Neuronal stem cell (in vitro differentiated cells): ENCODE measurements around the gene LOXL3.

Experiments used
- DNase-seq: peaks from one replicate; pipeline ENCODE4 v3.0.0-alpha.2; 2013; ENCODE audit warnings: low spot score
- H2AFZ ChIP-seq: one replicate; pipeline ENCODE4 v1.6.1; 2013; ENCODE audit warnings: mild to moderate bottlenecking, low read length, inconsistent platforms
- H2AK5ac ChIP-seq: 2 replicates; pipeline ENCODE4 v1.6.1; 2013; ENCODE audit warnings: low read depth, mild to moderate bottlenecking, inconsistent platforms, low read length, moderate library complexity, mixed read lengths
- H2BK120ac ChIP-seq: 2 replicates; pipeline ENCODE4 v1.6.1; 2013; ENCODE audit warnings: low read depth, mild to moderate bottlenecking, inconsistent platforms, low read length, moderate library complexity, mixed read lengths
- H2BK12ac ChIP-seq: one replicate; pipeline ENCODE4 v1.6.1; 2013; ENCODE audit warnings: low read length, inconsistent platforms
- H2BK15ac ChIP-seq: 2 replicates; pipeline ENCODE4 v1.6.1; 2013; ENCODE audit warnings: mild to moderate bottlenecking, low read length, inconsistent platforms, mixed read lengths
- H2BK5ac ChIP-seq: one replicate; pipeline ENCODE4 v1.6.1; 2013; ENCODE audit warnings: inconsistent platforms, mild to moderate bottlenecking, low read length, moderate library complexity
- H3K14ac ChIP-seq: one replicate; pipeline ENCODE4 v1.6.1; 2013; ENCODE audit warnings: low read length, inconsistent platforms
- H3K18ac ChIP-seq: 2 replicates; pipeline ENCODE4 v1.6.1; 2013; ENCODE audit warnings: low read length, inconsistent platforms
- H3K23ac ChIP-seq: 2 replicates; pipeline ENCODE4 v1.6.1; 2013; ENCODE audit warnings: low read depth, mild to moderate bottlenecking, mixed read lengths, low read length, inconsistent platforms; ENCODE audit not compliant: poor library complexity
- H3K27ac ChIP-seq: replicated peaks from 3 replicates; pipeline ENCODE4 v1.5.1; 2013; ENCODE audit warnings: low read length, inconsistent platforms
- H3K27me3 ChIP-seq, 3 experiments: 2 replicates each; pipeline ENCODE4 v1.6.1; 2013; ENCODE audit warnings: low read length in 3 of 3, mild to moderate bottlenecking in 2 of 3, inconsistent platforms in 1 of 3, low read depth in 1 of 3, mixed read lengths in 1 of 3, moderate library complexity in 1 of 3; ENCODE audit not compliant: control insufficient read depth in 3 of 3, insufficient read depth in 3 of 3
- H3K36me3 ChIP-seq, 2 donors: replicated peaks in 1 of 2; 2 replicates each; pipeline ENCODE4 v1.6.1; 2013; ENCODE audit warnings: low read length in 2 of 2; ENCODE audit not compliant: control insufficient read depth in 2 of 2, insufficient read depth in 2 of 2
- H3K4ac ChIP-seq: 2 replicates; pipeline ENCODE4 v1.6.1; 2013; ENCODE audit warnings: inconsistent platforms, mild to moderate bottlenecking, low read length, moderate library complexity
- H3K4me1 ChIP-seq, 2 donors: 1 replicate in 1 of 2; 2 replicates in 1 of 2; pipeline ENCODE4 v1.6.1; 2013; ENCODE audit warnings: low read length in 2 of 2, low read depth in 1 of 2; ENCODE audit not compliant: control insufficient read depth in 2 of 2, insufficient read depth in 1 of 2
- H3K4me2 ChIP-seq: one replicate; pipeline ENCODE4 v1.6.1; 2013; ENCODE audit warnings: mild to moderate bottlenecking, low read length, inconsistent platforms; ENCODE audit not compliant: insufficient read depth, poor library complexity, severe bottlenecking
- H3K4me3 ChIP-seq, 2 donors: 2 replicates each; pipeline ENCODE4 v1.5.1; 2013; ENCODE audit warnings: low read length in 2 of 2, mild to moderate bottlenecking in 2 of 2, inconsistent platforms in 1 of 2, moderate library complexity in 1 of 2
- H3K79me1 ChIP-seq: one replicate; pipeline ENCODE4 v1.6.1; 2013; ENCODE audit warnings: low read depth, mild to moderate bottlenecking, inconsistent platforms, low read length, moderate library complexity
- H3K9ac ChIP-seq: one replicate; pipeline ENCODE4 v1.6.1; 2013; ENCODE audit warnings: mild to moderate bottlenecking, low read depth, low read length, inconsistent platforms; ENCODE audit not compliant: poor library complexity
- H3K9me3 ChIP-seq, 2 donors: replicated peaks in 1 of 2; 2 replicates each; pipeline versions ENCODE3 to v1.6.1; 2013; ENCODE audit warnings: low read length in 2 of 2, mild to moderate bottlenecking in 2 of 2, inconsistent platforms in 1 of 2, low read depth in 1 of 2, mixed read lengths in 1 of 2, moderate library complexity in 1 of 2; ENCODE audit not compliant: control insufficient read depth in 2 of 2, insufficient read depth in 1 of 2
- H4K8ac ChIP-seq: one replicate; pipeline ENCODE4 v1.6.1; 2013; ENCODE audit warnings: low read depth, mild to moderate bottlenecking, inconsistent platforms, low read length, moderate library complexity
- H4K91ac ChIP-seq: one replicate; pipeline ENCODE4 v1.6.1; 2013; ENCODE audit warnings: low read length, low read depth, mild to moderate bottlenecking, inconsistent platforms; ENCODE audit not compliant: poor library complexity
- WGBS, 2 donors: extraction: QIAGEN DNeasy Blood & Tissue Kit; methylation state at CpG; one replicate each; pipeline ENCODE4 v1.1.7; 2013; ENCODE audit warnings: missing lambda C conversion rate in 2 of 2, mixed read lengths in 1 of 2; ENCODE audit not compliant: insufficient read length in 2 of 2, insufficient replicate concordance in 1 of 2; ENCODE audit errors: extremely low coverage in 2 of 2; 5-methylcytosine and 5-hydroxymethylcytosine counted together

The LOXL3 gene

DNA sequence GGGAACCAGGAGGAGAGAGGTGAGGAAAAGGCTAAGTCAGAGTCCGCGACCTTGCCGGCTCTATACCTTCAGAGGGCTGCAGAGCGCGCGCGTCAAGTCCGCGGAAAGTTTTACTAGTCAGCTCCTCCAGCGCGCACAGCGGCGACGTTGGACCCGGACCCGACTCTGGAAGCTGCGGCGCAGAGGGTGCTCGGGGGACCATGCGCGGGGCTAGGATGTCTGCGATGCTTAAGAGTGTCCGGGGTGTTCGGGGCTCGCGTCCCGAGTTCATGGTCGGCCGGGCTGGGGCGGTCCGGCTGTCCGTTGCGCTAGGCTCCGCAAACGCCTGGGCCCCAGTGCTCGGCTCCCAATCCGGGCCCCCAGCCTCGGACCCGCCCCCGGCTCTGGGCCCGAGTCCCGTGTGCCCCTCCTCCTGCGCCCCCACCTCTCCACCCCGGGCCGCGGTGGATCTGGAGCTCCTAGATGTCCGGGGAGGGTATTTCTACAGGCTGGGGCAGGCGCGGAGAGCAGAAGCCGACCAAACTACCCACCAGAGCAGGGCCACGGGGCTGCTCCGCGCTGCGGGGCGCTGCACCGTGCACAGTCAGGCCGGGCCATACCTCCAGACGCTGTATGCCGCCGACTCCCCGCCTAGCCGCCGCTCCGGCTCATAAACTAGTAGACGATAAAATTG, 54.3 kb downstream of the LOXL3 start, which contains the start of gene LBX2:
Gene LBX2, minus strand, starts transcription at position 337 of the 673 bp plus-strand sequence. Its CDS starts 66 bp downstream, at position 271.
- no peaks in the 10 kb centered on the region for H3K79me1 ChIP-seq
- peaks cover 16 to 21% of the 10 kb centered on the region in 2 donors for H3K4me1 ChIP-seq
- no CpG with 5 or more reads among the region's 65 CpGs for WGBS, 2 donors
- peaks cover 0 to 2% of the 10 kb centered on the region in 2 donors for H3K36me3 ChIP-seq
- peak within 1 kb of the TSS; percentile 89 for H2AK5ac ChIP-seq
- H2BK5ac ChIP-seq, result no peak within 1 kb of the TSS
- H3K4ac ChIP-seq, result no peak within 1 kb of the TSS
- H3K18ac ChIP-seq, result peak within 1 kb of the TSS; percentile 83
- peak within 1 kb of the TSS; percentile 61 for H3K9ac ChIP-seq
- peak within 1 kb of the TSS; percentile 37 for H2BK15ac ChIP-seq
- no peaks in the 10 kb centered on the region for H3K9me3 ChIP-seq
- peak within 1 kb of the TSS; percentile 99 for H3K23ac ChIP-seq
- DNase-seq, result no peak
- H3K27me3 ChIP-seq, result peaks cover 57 to 90% (median 83%) of the 10 kb centered on the region in 3 experiments
- H3K14ac ChIP-seq, result no peak within 1 kb of the TSS
- peak within 1 kb of the TSS; percentile 49 for H2BK120ac ChIP-seq
- peak within 1 kb of the TSS; percentile 28 for H4K91ac ChIP-seq
- H4K8ac ChIP-seq, result no peak within 1 kb of the TSS
- peak within 1 kb of the TSS; percentile 82 for H3K4me2 ChIP-seq
- H3K4me3 ChIP-seq, result peak within 1 kb of the TSS; percentile 41 to 64
- H2BK12ac ChIP-seq, result no peak within 1 kb of the TSS
- peak within 1 kb of the TSS; percentile 85 for H2AFZ ChIP-seq
- no peak within 1 kb of the TSS for H3K27ac ChIP-seq

DNA sequence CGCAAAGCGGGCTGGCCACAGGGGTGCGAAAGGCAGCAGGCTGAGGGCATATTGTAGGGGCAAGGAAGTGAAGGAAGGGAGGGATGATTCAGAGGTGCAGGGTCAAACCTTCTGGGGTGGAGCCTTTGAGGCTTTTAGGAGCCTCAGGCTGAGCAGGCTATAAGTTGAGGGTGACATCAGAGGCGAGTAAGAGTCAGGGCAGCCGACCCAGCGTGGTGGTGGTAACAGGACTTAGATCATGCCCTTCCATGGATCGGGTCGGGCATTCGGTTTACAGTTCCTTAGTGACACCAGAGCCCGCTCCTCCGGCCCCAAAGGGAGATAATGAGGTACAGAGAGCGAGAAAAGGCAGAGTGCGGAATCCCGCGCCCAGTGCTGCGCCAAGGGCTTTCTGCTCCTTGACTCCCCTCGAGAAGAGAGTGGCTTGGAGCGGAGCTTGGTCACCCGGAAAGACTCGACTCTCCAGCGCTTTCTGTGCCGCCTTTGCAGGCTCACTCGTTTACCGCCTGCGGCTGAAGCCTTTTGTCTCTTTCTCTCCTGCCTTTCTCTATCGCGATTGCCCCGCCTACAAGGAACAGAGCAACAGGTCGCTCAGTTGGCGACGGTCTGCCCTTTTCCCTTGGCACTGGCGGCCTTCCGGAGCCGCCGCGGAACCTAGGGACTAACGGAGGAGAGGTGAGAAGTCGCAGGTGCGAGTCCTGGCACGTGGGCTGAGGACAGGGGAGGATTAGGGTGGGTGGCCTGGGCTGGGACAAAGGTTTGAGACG, 55.1 kb downstream of the LOXL3 start:
- Histone ChIP-seq H3K4me2 (peak overlapping the region; percentile 82), H3K27me3 (peaks cover 52 to 82% (median 77%) of the 10 kb centered on the region in 3 experiments), H3K9ac (peak overlapping the region; percentile 77), H2BK12ac (no peak overlapping the region), H2AFZ (peak overlapping the region; percentile 85), H2BK120ac (peak overlapping the region; percentile 49), H2BK15ac (peak overlapping the region; percentile 37), H3K9me3 (no peaks in the 10 kb centered on the region), H3K14ac (no peak overlapping the region), H3K18ac (peak overlapping the region; percentile 83), H4K8ac (no peak overlapping the region), H3K79me1 (no peaks in the 10 kb centered on the region), H2AK5ac (peak overlapping the region; percentile 89), H3K36me3 (peaks cover 3 to 9% of the 10 kb centered on the region in 2 donors), H4K91ac (peak overlapping the region; percentile 28), H3K4ac (no peak overlapping the region), H3K23ac (peak overlapping the region; percentile 99), H2BK5ac (no peak overlapping the region), H3K4me3 (peak overlapping the region; percentile 41 to 64), H3K4me1 (peaks cover 16 to 21% of the 10 kb centered on the region in 2 donors), H3K27ac (no peak overlapping the region)
- no peak for DNase-seq
- no CpG with 5 or more reads among the region's 41 CpGs for WGBS, 2 donors

DNA sequence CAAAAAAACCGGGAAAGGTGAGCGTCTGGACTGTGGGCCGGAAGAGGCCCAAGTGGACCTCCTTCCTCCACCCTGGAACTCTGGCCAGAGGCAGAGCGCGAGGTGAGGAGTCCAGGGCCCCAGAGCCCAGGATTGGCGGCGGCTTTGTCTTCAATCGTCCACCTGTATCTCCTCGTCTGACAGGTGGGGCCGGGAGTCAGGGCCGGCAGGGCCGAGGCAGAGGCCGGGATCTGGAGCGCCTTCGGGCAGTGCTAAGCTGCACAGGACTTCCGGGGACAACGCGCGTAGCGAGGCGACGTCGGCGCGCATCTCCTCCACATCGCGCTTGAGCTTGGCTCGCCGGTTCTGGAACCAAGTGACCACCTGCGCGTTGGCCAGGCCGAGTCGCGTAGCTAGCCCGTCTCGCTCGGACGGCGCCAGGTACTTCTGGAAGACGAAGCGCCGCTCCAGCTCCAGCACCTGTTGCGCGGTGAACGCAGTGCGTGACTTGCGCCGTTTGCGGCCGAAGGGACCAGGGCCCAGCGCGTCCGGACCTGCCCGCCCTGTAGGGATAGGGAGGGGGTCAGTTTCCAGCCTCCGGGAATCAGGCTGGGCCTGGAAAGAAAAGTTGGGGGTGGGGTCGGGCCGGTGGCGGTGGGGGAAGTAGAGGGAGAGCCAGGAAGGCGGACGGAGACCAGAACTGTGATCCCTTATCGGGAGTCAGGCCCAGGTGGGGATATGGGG, 55.8 kb downstream of the LOXL3 start:
- Histone ChIP-seq H2BK5ac (no peak overlapping the region), H3K23ac (peak overlapping the region; percentile 99), H2AFZ (peak overlapping the region; percentile 85), H3K27ac (no peak overlapping the region), H3K9ac (peak overlapping the region; percentile 85), H4K91ac (peak overlapping the region; percentile 28), H2BK15ac (peak overlapping the region; percentile 34), H3K4ac (peak overlapping the region; percentile 24), H3K27me3 (peaks cover 52 to 75% (median 69%) of the 10 kb centered on the region in 3 experiments), H3K4me2 (peak overlapping the region; percentile 82), H3K4me3 (peak overlapping the region; percentile 41 to 74), H3K18ac (peak overlapping the region; percentile 88), H3K9me3 (no peaks in the 10 kb centered on the region), H2BK12ac (no peak overlapping the region), H3K14ac (peak overlapping the region; percentile 58), H2AK5ac (peak overlapping the region; percentile 89), H3K79me1 (no peaks in the 10 kb centered on the region), H3K4me1 (peaks cover 16 to 18% of the 10 kb centered on the region in 2 donors), H4K8ac (peak overlapping the region; percentile 66), H2BK120ac (peak overlapping the region; percentile 49), H3K36me3 (peaks cover 7 to 16% of the 10 kb centered on the region in 2 donors)
- no peak for DNase-seq
- WGBS, 2 donors, result no CpG with 5 or more reads among the region's 61 CpGs
